M059J (cell line): ENCODE results near the gene AMMECR1. TPM values are rescaled to one million over a fixed set of nuclear protein-coding genes. Genes with fewer than 3 reads are reported as not detected.

Experiments used
- DNase-seq: peaks from one replicate; pipeline ENCODE4 v3.0.0-alpha.2; 2012; ENCODE audit warnings: low read depth
- total RNA-seq: library from RNA; depleted of rRNA; stranded (reverse); fragments of >200 nt; shearing (Covaris generic); gene quantifications from 2 replicates; pipeline ENCODE4 v1.2.3, GENCODE V29; 2014

The AMMECR1 gene
- total RNA-seq, 1 experiment from 2014 or later: 29.5 TPM

- DNase-seq: no peak
These were observed 6.3 kb downstream of the AMMECR1 start for GRCh38 chrX:110311437-110312230.

- no peak for DNase-seq
These were observed 7.0 kb downstream of the AMMECR1 start for GRCh38 chrX:110310896-110311295.

GRCh38 chrX:110310000-110310790, 7.7 kb downstream of the AMMECR1 start:
- peak; percentile 34 for DNase-seq

GRCh38 chrX:110308220-110308619, 9.7 kb downstream of the AMMECR1 start:
- DNase-seq: no peak

GRCh38 chrX:110304884-110305283, 13.0 kb downstream of the AMMECR1 start:
- no peak for DNase-seq

- no peak for DNase-seq
These were observed 13.5 kb downstream of the AMMECR1 start for GRCh38 chrX:110304371-110304770.

GRCh38 chrX:110302975-110303374, 14.9 kb downstream of the AMMECR1 start:
- DNase-seq: no peak

GRCh38 chrX:110301194-110301593, 16.7 kb downstream of the AMMECR1 start:
- DNase-seq: no peak

GRCh38 chrX:110294087-110294486, 23.8 kb downstream of the AMMECR1 start:
- no peak for DNase-seq

- no peak for DNase-seq
These were observed 24.2 kb downstream of the AMMECR1 start for GRCh38 chrX:110293658-110294057.

- peak; percentile 57 for DNase-seq
These were observed 30.3 kb downstream of the AMMECR1 start for GRCh38 chrX:110287605-110288004.

- DNase-seq: peak; percentile 90
These were observed 31.8 kb downstream of the AMMECR1 start for GRCh38 chrX:110286106-110286505.

- DNase-seq: peak; percentile 96
These were observed 33.7 kb downstream of the AMMECR1 start for GRCh38 chrX:110284159-110284558.

GRCh38 chrX:110282922-110283321, 35.0 kb downstream of the AMMECR1 start:
- DNase-seq: peak; percentile 43

GRCh38 chrX:110281377-110281776, 36.5 kb downstream of the AMMECR1 start:
- peak; percentile 15 for DNase-seq

- peak; percentile 76 for DNase-seq
These were observed 36.9 kb downstream of the AMMECR1 start for GRCh38 chrX:110280954-110281353.

- peak; percentile 55 for DNase-seq
These were observed 40.3 kb downstream of the AMMECR1 start for GRCh38 chrX:110277609-110278008.

GRCh38 chrX:110276778-110277177, 41.1 kb downstream of the AMMECR1 start:
- DNase-seq: no peak

- no peak for DNase-seq
These were observed 49.0 kb downstream of the AMMECR1 start for GRCh38 chrX:110268886-110269285.

GRCh38 chrX:110268395-110268794, 49.5 kb downstream of the AMMECR1 start:
- no peak for DNase-seq

- DNase-seq: no peak
These were observed 50.0 kb downstream of the AMMECR1 start for GRCh38 chrX:110267874-110268273.

- DNase-seq: peak; percentile 40
These were observed 52.2 kb downstream of the AMMECR1 start for GRCh38 chrX:110265661-110266060.

GRCh38 chrX:110259117-110259516, 58.8 kb downstream of the AMMECR1 start:
- DNase-seq: no peak
